ENCODE results near the gene TBC1D5. TPM values are rescaled to one million over a fixed set of nuclear protein-coding genes. Genes with fewer than 3 reads are reported as not detected.

TBC1D5 gene
- total RNA-seq, 2 donors from 2014 or later = 45.3 to 53.7 TPM

- intact Hi-C loops (cut with DNase I) = no loop called here
Measured at GRCh38 chr3:17125738-17126442, 616.5 kb downstream of the TBC1D5 start.

GRCh38 chr3:17122758-17123157 lies 619.7 kb downstream of the TBC1D5 start:
- no peak for DNase-seq (ENCODE audit: low spot score)
- intact Hi-C loops (cut with DNase I) = no loop called here

More at GRCh38 chr3:17125738-17126442, 616.5 kb downstream of the TBC1D5 start:
- DNase-seq (ENCODE audit: low spot score) = no peak

DNA sequence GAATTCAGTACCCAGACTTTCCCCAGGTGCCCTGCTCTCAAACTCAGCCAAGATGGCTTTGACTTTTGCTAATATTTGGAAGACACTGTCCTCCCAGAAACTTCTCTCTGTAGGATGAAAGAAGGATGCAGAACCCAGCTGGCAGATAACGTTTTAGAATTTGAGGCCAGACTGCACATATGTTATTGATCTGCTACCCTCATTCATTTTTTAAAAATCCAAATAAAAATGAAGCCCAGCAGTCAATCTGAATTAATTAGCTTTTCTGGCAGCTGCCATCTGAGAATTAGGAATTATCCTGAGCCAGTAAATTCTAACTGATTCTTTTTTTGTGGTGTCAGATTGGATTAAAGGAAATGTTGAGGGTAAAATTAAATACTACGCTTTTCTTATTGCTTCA lies 621.1 kb downstream of the TBC1D5 start:
- intact Hi-C loops (cut with DNase I) = no loop called here
- DNase-seq (ENCODE audit: low spot score) = no peak

GRCh38 chr3:17120115-17120514 lies 622.3 kb downstream of the TBC1D5 start:
- DNase-seq (ENCODE audit: low spot score) = no peak
- intact Hi-C loops (cut with DNase I) = no loop called here

GRCh38 chr3:17119201-17120072 lies 623.0 kb downstream of the TBC1D5 start:
- intact Hi-C loops (cut with DNase I) = no loop called here

DNA sequence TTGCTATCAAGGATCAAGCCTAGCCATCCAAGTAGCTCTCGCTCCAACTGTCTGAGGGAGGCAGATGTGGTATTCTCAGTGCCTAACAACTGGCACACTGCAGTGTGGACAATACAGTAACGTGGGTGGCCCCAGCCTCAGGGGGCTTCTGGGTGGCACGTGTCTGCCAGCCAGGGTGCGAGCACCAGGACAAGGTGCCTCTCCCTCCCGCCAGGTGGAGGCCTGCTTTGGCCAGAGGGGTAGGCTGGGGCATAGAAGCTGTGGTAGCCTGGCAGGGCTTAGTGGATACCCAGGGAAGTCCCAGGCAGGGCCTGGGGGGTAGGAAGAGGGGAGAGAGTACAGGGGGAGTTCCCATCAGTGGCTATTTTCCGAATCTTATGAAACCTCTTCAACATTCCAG lies 623.7 kb downstream of the TBC1D5 start:
- intact Hi-C loops (cut with DNase I) = no loop called here
- no peak for DNase-seq (ENCODE audit: low spot score)

More at GRCh38 chr3:17119201-17120072, 623.0 kb downstream of the TBC1D5 start:
- no peak for DNase-seq (ENCODE audit: low spot score)

DNA sequence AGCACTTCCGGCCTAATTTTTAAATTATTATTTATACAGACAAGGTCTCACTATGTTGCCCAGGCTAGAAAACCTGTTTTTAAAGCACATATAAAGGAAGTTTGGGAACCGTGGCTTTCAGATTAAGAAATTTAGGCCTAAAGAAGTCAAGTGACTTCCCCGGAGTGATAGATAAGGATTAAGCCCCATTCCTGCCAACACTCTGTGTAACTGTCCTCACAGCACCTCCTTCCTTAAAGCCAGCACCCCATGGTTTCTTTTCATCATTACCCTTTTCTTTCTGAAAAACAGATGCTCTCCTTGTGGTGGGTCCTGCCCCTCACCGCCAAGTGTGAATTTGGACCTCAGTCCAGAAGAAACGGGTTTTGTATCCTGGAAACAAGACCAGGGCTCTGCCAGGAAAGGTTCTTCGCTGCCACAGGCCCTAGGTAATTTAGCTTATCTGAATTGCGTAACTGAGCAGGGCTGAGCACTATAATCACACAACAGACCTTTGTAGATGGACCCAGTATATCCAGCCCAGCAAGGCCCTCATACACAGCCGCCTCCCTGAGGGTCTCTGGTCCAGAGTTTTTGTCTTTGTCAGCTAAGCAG lies 626.3 kb downstream of the TBC1D5 start:
- intact Hi-C loops (cut with DNase I) = no loop called here
- no peak for DNase-seq (ENCODE audit: low spot score)

DNA sequence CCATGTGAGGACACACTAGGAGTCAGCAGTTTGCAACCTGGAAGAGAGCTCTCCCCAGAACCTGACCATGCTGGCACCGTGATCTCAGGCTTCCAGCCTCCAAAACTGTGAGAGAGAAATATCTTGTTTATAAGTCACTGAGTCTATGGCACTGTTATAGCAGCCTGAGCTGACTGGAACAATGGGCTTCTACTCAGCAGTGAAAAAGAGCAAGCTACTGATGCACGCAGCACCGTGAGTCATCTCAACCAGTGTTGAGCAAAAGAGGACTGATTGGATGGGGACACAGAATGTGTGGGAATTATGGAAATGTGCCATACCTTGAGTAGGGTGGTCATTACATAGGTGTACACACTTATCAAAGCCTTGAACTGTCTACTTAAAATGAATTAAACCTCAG lies 627.2 kb downstream of the TBC1D5 start:
- DNase-seq (ENCODE audit: low spot score) = no peak
- intact Hi-C loops (cut with DNase I) = no loop called here

DNA sequence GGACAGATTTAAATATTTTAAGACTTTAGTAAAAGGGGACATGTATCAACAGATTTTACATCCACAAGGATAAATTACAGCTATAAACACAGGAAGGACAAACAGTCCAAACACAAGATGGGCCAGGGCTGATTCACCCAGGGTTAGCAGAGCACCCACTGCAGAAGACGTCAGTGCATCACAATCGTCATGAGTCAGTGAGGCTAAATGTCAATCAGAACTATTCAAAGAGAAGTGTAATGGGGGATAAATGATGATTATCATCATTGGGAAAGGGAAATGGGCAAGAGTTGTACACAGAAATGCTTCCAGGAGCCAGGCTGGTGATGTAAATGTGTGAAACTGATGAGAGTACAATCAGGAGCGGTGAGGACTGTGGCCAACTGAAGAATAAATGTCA lies 630.8 kb downstream of the TBC1D5 start:
- no peak for DNase-seq (ENCODE audit: low spot score)
- intact Hi-C loops (cut with DNase I) = no loop called here

DNA sequence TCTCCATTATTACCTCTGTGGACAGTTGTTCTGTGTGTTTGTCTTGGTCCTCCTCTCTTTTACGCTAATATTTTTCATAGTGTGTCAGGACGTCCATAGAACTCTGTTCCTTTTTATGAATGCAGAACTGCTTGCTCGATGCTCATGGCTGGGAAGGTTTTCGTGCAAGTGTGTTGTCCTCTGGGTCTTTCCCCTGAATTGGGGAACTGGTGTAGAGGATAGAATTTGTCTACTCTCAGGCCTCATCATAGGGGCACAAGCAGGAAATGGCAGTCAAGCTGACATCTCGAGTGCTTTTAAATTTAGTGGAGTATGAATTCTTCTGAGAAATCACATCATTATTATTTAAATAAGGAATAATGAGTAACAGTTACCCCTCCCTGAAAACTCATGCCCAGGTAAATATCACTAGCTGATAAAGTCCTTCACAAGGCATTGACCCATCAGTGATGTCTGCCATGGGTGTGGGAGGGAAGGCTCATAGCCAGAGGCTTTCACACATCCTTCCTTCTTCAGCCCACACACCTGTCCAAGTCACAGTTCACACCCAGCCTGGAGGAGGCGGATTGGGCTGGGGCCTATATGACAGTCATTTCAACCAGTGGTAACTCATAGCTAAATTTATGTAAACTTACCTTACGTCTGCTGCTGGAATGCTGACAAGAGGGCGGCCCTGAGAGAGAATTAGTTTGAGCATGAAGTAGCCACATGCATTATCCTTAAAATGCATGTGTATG lies 631.6 kb downstream of the TBC1D5 start:
- no peak for DNase-seq (ENCODE audit: low spot score)
- intact Hi-C loops (cut with DNase I) = no loop called here
